DMS114 treated with DMSO at 0.1 percent for 48 hours (cell line): Measurements from ENCODE around the gene C14orf132.
"Not testable (repeated sequence)": the region's sequence is repeated elsewhere in the genome, so short reads cannot be mapped to it uniquely, and the experiment has no call there.

Source experiments
- DNase-seq: peaks from one replicate; lab custom pipeline; 2025; ENCODE audit not compliant: unreplicated experiment; lab: John Stamatoyannopoulos, UW

The C14orf132 gene

GRCh38 chr14:96038920-96039632 is at the start of gene C14orf132:
TSS of gene C14orf132 (plus strand) at chr14:96039362. CDS start at chr14:96039501, 139 bp downstream.
- DNase-seq: peak; percentile 31

- DNase-seq: peak; percentile 19
Observed at GRCh38 chr14:95993768-95994592, 45.2 kb upstream of the C14orf132 start.

GRCh38 chr14:95994593-95994928 is 44.6 kb upstream of the C14orf132 start:
- no peak for DNase-seq

GRCh38 chr14:95998656-95999055 is 40.5 kb upstream of the C14orf132 start:
- DNase-seq: peak; percentile 8

- DNase-seq: no peak
Observed at GRCh38 chr14:96001866-96002497, 37.2 kb upstream of the C14orf132 start.

- no peak for DNase-seq
Observed at GRCh38 chr14:96002498-96002884, 36.7 kb upstream of the C14orf132 start.

GRCh38 chr14:96011131-96011530 is 28.0 kb upstream of the C14orf132 start:
- no peak for DNase-seq

GRCh38 chr14:96011607-96012006 is 27.6 kb upstream of the C14orf132 start:
- DNase-seq: no peak

GRCh38 chr14:96012757-96013156 is 26.4 kb upstream of the C14orf132 start:
- DNase-seq: not testable (repeated sequence)

GRCh38 chr14:96014176-96014575 is 25.0 kb upstream of the C14orf132 start:
- DNase-seq: no peak

- DNase-seq: no peak
Observed at GRCh38 chr14:96016501-96017160, 22.5 kb upstream of the C14orf132 start.

- DNase-seq: no peak
Observed at GRCh38 chr14:96017882-96018281, 21.3 kb upstream of the C14orf132 start.

GRCh38 chr14:96027431-96028355 is 11.5 kb upstream of the C14orf132 start:
- DNase-seq: no peak

GRCh38 chr14:96029089-96029645 is 10.0 kb upstream of the C14orf132 start:
- DNase-seq: no peak

- DNase-seq: no peak
Observed at GRCh38 chr14:96030108-96030760, 8.9 kb upstream of the C14orf132 start.

- DNase-seq: no peak
Observed at GRCh38 chr14:96031691-96032090, 7.5 kb upstream of the C14orf132 start.

GRCh38 chr14:96035456-96035855 is 3.7 kb upstream of the C14orf132 start:
- no peak for DNase-seq

GRCh38 chr14:96037891-96038557 is 1.1 kb upstream of the C14orf132 start:
- DNase-seq: no peak

- DNase-seq: no peak
Observed at GRCh38 chr14:96038558-96038919, 623 bp upstream of the C14orf132 start.
